ENCODE data around the gene SIM2.

SIM2 gene

DNA sequence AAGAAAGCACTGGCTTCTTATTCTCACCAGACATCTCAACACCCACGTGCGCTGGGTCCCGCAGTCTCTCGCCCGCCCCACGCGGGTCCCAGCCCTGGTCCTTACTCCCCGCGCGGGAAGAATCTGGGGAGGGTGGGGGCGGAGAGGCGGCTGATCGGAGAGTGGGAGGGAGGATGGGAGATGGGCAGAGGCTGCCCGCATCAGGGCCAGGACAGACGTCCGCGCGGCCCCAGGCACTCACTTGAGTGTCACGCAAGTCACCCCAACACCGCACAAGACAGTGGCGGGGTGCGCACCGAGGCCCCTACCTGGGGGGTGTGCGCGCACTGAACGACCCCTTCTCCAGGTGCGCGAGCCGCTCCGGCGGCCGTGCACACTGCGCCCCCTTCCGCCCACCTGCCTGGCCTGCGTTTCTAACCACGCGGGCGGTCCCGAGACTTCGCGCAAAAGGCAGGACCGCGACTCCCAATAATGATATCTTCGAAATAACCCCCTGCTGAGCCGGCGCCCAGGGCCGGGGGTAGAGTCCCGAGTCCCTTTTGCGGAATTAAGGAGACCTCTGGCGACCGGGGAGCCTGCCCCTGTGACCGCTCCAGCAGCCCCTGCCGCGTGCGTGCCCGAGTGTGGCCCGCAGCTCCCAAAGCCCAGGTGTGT lies 6.0 kb upstream of the SIM2 start:
- Histone ChIP-seq H3K27ac (no peak overlapping the region), H3K9ac (no peak overlapping the region), H3K36me3 (ENCODE audit: insufficient read depth) (no peaks in the 10 kb centered on the region), H4K20me1 (ENCODE audit: insufficient read depth) (no peaks in the 10 kb centered on the region), H2AFZ (ENCODE audit: low read depth) (no peak overlapping the region), H3K4me3 (IDR thresholded peaks at IDR 0.05; ENCODE audit: insufficient read depth, low read depth, low read length) (no peak overlapping the region), H3K27me3 (ENCODE audit: insufficient read depth, low read depth) (peaks cover 6% of the 10 kb centered on the region; the same call in 1 of the 2 replicates), H3K4me1 (ENCODE audit: low read depth, poor library complexity, severe bottlenecking) (no peaks in the 10 kb centered on the region), H3K79me2 (ENCODE audit: insufficient read depth, low read depth) (no peaks in the 10 kb centered on the region), H3K4me2 (no peak overlapping the region)
- TF ChIP-seq, protein P1, sequence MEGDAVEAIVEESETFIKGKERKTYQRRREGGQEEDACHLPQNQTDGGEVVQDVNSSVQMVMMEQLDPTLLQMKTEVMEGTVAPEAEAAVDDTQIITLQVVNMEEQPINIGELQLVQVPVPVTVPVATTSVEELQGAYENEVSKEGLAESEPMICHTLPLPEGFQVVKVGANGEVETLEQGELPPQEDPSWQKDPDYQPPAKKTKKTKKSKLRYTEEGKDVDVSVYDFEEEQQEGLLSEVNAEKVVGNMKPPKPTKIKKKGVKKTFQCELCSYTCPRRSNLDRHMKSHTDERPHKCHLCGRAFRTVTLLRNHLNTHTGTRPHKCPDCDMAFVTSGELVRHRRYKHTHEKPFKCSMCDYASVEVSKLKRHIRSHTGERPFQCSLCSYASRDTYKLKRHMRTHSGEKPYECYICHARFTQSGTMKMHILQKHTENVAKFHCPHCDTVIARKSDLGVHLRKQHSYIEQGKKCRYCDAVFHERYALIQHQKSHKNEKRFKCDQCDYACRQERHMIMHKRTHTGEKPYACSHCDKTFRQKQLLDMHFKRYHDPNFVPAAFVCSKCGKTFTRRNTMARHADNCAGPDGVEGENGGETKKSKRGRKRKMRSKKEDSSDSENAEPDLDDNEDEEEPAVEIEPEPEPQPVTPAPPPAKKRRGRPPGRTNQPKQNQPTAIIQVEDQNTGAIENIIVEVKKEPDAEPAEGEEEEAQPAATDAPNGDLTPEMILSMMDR (conservative IDR thresholded peaks at IDR 0.05; ENCODE audit: low read depth, low read length), result no peak

GRCh38 chr21:36693489-36694030 lies 5.4 kb upstream of the SIM2 start:
- Histone ChIP-seq H3K36me3 (ENCODE audit: insufficient read depth) (no peaks in the 10 kb centered on the region), H3K4me3 (IDR thresholded peaks at IDR 0.05; ENCODE audit: insufficient read depth, low read depth, low read length) (no peak overlapping the region), H3K79me2 (ENCODE audit: insufficient read depth, low read depth) (no peaks in the 10 kb centered on the region), H4K20me1 (ENCODE audit: insufficient read depth) (no peaks in the 10 kb centered on the region), H3K4me1 (ENCODE audit: low read depth, poor library complexity, severe bottlenecking) (no peaks in the 10 kb centered on the region), H2AFZ (ENCODE audit: low read depth) (no peak overlapping the region), H3K9ac (no peak overlapping the region), H3K27me3 (ENCODE audit: insufficient read depth, low read depth) (peaks cover 6% of the 10 kb centered on the region; the same call in 1 of the 2 replicates), H3K27ac (no peak overlapping the region), H3K4me2 (no peak overlapping the region)
- TF ChIP-seq, protein P1 (conservative IDR thresholded peaks at IDR 0.05; ENCODE audit: low read depth, low read length), result no peak

GRCh38 chr21:36694031-36694515 lies 4.8 kb upstream of the SIM2 start:
- H3K79me2 ChIP-seq (ENCODE audit: insufficient read depth, low read depth), result no peaks in the 10 kb centered on the region
- H4K20me1 ChIP-seq (ENCODE audit: insufficient read depth), result no peaks in the 10 kb centered on the region
- H3K4me1 ChIP-seq (ENCODE audit: low read depth, poor library complexity, severe bottlenecking), result no peaks in the 10 kb centered on the region
- H3K4me2 ChIP-seq, result no peak overlapping the region
- peaks cover 6% of the 10 kb centered on the region; the same call in 1 of the 2 replicates for H3K27me3 ChIP-seq (ENCODE audit: insufficient read depth, low read depth)
- H3K36me3 ChIP-seq (ENCODE audit: insufficient read depth), result no peaks in the 10 kb centered on the region
- TF ChIP-seq, protein P1 (conservative IDR thresholded peaks at IDR 0.05; ENCODE audit: low read depth, low read length), result no peak
- H3K27ac ChIP-seq, result no peak overlapping the region
- no peak overlapping the region for H3K4me3 ChIP-seq (IDR thresholded peaks at IDR 0.05; ENCODE audit: insufficient read depth, low read depth, low read length)
- no peak overlapping the region for H3K9ac ChIP-seq
- no peak overlapping the region for H2AFZ ChIP-seq (ENCODE audit: low read depth)

DNA sequence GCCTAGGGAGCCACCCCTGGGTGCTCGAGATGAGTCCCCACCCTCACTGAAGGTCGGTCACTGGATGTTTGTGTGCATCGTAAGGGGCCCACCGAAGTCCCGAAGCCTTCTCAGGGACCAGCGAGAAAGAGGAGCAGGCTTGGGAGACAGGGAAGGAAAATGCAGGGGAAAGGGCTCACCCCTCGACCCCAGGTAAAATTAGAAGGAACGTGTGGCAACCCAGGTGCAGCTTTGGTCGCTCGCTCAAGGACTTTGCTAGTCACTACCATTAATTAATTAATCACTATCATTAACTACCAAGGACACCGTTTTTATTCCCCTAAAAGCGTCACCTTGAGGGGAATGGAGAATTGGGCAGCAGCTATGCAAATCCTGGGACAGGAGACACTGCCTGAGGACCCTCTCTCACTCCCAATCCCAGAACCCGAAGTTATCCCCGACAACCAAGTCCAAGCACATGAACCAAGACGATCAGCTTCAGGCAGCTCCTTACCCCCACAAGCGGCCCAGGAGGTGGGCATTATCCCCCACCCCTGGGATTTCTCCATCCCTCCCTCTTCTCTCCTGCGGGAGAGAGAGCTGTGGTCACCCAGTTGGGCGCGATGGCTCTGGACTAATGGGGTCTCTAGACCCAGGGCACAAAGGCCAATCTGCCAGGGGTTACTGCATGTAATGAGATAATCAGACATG lies 4.2 kb upstream of the SIM2 start:
- Histone ChIP-seq H3K36me3 (ENCODE audit: insufficient read depth) (no peaks in the 10 kb centered on the region), H3K9ac (no peak overlapping the region), H2AFZ (ENCODE audit: low read depth) (no peak overlapping the region), H3K27ac (no peak overlapping the region), H3K27me3 (ENCODE audit: insufficient read depth, low read depth) (peaks cover 6% of the 10 kb centered on the region; the same call in 1 of the 2 replicates), H3K4me2 (no peak overlapping the region), H4K20me1 (ENCODE audit: insufficient read depth) (no peaks in the 10 kb centered on the region), H3K79me2 (ENCODE audit: insufficient read depth, low read depth) (no peaks in the 10 kb centered on the region), H3K4me1 (ENCODE audit: low read depth, poor library complexity, severe bottlenecking) (no peaks in the 10 kb centered on the region), H3K4me3 (IDR thresholded peaks at IDR 0.05; ENCODE audit: insufficient read depth, low read depth, low read length) (no peak overlapping the region)
- TF ChIP-seq, protein P1 (conservative IDR thresholded peaks at IDR 0.05; ENCODE audit: low read depth, low read length), result no peak

Data from KMS-11 (cell line).